ENCODE results near the gene DNAJC11. TPM values are rescaled to one million over a fixed set of nuclear protein-coding genes. Genes with fewer than 3 reads are reported as not detected.
A peak's percentile ranks its signal among the peaks of the same experiment; 100 is the strongest.

The DNAJC11 gene
- total and polyA plus RNA-seq, 2 experiments from 2014 or later = 28.9 to 40.6 TPM

DNA sequence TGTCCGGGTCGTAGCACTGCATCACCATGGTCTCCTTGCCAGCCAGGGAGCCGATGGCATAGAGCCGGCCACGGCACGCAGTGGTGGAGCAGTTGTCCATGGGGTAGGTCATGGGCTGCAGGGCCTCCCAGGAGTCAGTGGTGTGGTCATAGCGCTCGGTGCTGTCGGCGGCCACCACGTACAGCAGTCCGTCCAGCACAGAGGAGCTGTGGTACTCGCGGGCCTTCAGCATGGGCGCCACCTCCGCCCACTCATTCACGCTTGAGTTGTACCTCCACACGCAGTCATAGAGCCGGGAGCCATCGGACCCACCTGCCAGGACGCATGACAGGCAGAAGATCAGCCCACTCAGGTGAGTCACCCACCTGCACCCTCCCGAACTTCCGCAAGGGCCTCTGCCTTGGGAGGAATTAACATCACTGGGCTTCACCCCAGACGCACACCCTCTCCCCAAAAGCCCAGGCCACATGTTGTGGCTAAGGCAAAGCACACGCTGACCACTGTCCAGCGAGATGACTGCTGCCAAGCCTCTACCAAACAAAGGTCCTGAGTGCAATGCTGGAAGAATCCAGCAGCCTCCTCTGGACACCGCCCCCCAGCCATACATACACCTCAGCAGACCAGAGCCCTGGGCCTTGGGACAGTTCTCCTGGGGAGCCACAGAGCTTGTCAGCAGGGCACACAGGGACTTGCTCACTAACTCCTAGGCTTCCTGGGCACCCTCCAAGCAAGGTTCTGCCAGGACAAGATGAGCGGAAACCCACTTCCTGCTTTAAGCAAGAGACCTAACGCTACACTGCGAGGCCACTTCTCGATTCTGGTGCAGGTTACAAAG lies 102.3 kb downstream of the DNAJC11 start:
- Histone ChIP-seq H3K36me3 (ENCODE audit: low read depth) (peaks cover 22% of the 10 kb centered on the region), H3K4me1 (ENCODE audit: insufficient read depth) (peaks cover 17% of the 10 kb centered on the region), H3K4me3 (peak overlapping the region; percentile 87), H2AFZ (no peak overlapping the region), H3K9me3 (ENCODE audit: low read depth) (no peaks in the 10 kb centered on the region), H3K9me2 (ENCODE audit: insufficient read depth) (no peaks in the 10 kb centered on the region), H3K27me3 (replicated peaks; ENCODE audit: insufficient read depth) (no peaks in the 10 kb centered on the region), H3K27ac (peak overlapping the region; percentile 99), H3K4me2 (ENCODE audit: unreplicated experiment) (peak overlapping the region; percentile 86), H3K9ac (peak overlapping the region; percentile 97), H3K79me2 (ENCODE audit: insufficient read depth) (peaks cover 78% of the 10 kb centered on the region), H3F3A (ENCODE audit: insufficient read depth) (peaks cover 21% of the 10 kb centered on the region), H4K20me1 (ENCODE audit: insufficient read depth) (no peaks in the 10 kb centered on the region; the same call in 1 of the 2 replicates)
- in situ Hi-C loops (cut with MboI) = no loop called here
- DNase-seq = peak; percentile 48
- 75 to 79% methylated on average over 29 to 31 of the region's 31 CpGs for WGBS, 2 experiments (ENCODE audit: low coverage in 1 of 2, low lambda C conversion rate in 2 of 2, missing lambda C conversion rate in 2 of 2)
- TF ChIP-seq EZH2phosphoT487 (IDR thresholded peaks at IDR 0.05; ENCODE audit: insufficient read depth, low read depth) (no peak), EZH2 (IDR thresholded peaks at IDR 0.05; ENCODE audit: insufficient read depth, poor library complexity, severe bottlenecking) (no peak)

DNA sequence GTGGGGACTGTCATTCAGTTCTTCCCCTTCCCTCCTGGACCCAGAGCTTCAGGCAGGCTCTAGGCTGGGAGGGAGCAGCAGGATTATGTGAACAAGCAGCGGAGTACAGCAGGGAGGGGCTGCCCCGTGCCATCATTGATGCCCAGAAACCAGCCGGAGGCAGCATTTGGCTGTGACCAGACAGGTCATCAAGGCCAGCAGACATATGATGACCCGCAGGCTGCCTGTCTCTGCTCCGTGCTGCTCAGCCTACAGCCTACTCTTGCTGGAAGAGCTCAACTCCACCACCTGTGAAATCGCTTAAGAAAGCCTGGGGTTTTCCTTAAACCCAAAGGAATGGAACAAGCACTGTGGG lies 103.9 kb downstream of the DNAJC11 start:
- Histone ChIP-seq H3K9me2 (ENCODE audit: insufficient read depth) (no peaks in the 10 kb centered on the region), H3K4me3 (no peak overlapping the region), H3K79me2 (ENCODE audit: insufficient read depth) (peaks cover 94% of the 10 kb centered on the region), H3K9ac (no peak overlapping the region), H3K27ac (no peak overlapping the region), H3K36me3 (ENCODE audit: low read depth) (peaks cover 33% of the 10 kb centered on the region), H2AFZ (no peak overlapping the region), H4K20me1 (ENCODE audit: insufficient read depth) (no peaks in the 10 kb centered on the region; the same call in 1 of the 2 replicates), H3F3A (ENCODE audit: insufficient read depth) (peaks cover 8% of the 10 kb centered on the region), H3K9me3 (ENCODE audit: low read depth) (no peaks in the 10 kb centered on the region), H3K4me1 (ENCODE audit: insufficient read depth) (peaks cover 4% of the 10 kb centered on the region; the same call in 1 of the 2 replicates), H3K4me2 (ENCODE audit: unreplicated experiment) (no peak overlapping the region), H3K27me3 (replicated peaks; ENCODE audit: insufficient read depth) (no peaks in the 10 kb centered on the region)
- in situ Hi-C loops (cut with MboI) = no loop called here
- no peak for DNase-seq
- 84 to 91% methylated on average over 5 to 6 of the region's 6 CpGs for WGBS, 2 experiments (ENCODE audit: low coverage in 1 of 2, low lambda C conversion rate in 2 of 2, missing lambda C conversion rate in 2 of 2)
- TF ChIP-seq EZH2 (IDR thresholded peaks at IDR 0.05; ENCODE audit: insufficient read depth, poor library complexity, severe bottlenecking) (no peak), EZH2phosphoT487 (IDR thresholded peaks at IDR 0.05; ENCODE audit: insufficient read depth, low read depth) (no peak)

GRCh38 chr1:6596886-6597776 lies 104.5 kb downstream of the DNAJC11 start:
- Histone ChIP-seq H3K4me1 (ENCODE audit: insufficient read depth) (peaks cover 4% of the 10 kb centered on the region; the same call in 1 of the 2 replicates), H3K79me2 (ENCODE audit: insufficient read depth) (peaks cover 98% of the 10 kb centered on the region), H3K27me3 (replicated peaks; ENCODE audit: insufficient read depth) (no peaks in the 10 kb centered on the region), H3K36me3 (ENCODE audit: low read depth) (peaks cover 33% of the 10 kb centered on the region), H3K9ac (no peak overlapping the region), H4K20me1 (ENCODE audit: insufficient read depth) (no peaks in the 10 kb centered on the region; the same call in 1 of the 2 replicates), H3K9me2 (ENCODE audit: insufficient read depth) (no peaks in the 10 kb centered on the region), H3K9me3 (ENCODE audit: low read depth) (no peaks in the 10 kb centered on the region), H2AFZ (no peak overlapping the region), H3K4me2 (ENCODE audit: unreplicated experiment) (no peak overlapping the region), H3K27ac (no peak overlapping the region), H3F3A (ENCODE audit: insufficient read depth) (peaks cover 8% of the 10 kb centered on the region), H3K4me3 (no peak overlapping the region)
- in situ Hi-C loops (cut with MboI) = no loop called here
- no peak for TF ChIP-seq EZH2 (IDR thresholded peaks at IDR 0.05; ENCODE audit: insufficient read depth, poor library complexity, severe bottlenecking)
- TF ChIP-seq EZH2phosphoT487 (IDR thresholded peaks at IDR 0.05; ENCODE audit: insufficient read depth, low read depth) = no peak
- 88 to 89% methylated on average over 12 to 15 of the region's 15 CpGs for WGBS, 2 experiments (ENCODE audit: low coverage in 1 of 2, low lambda C conversion rate in 2 of 2, missing lambda C conversion rate in 2 of 2)
- no peak for DNase-seq

DNA sequence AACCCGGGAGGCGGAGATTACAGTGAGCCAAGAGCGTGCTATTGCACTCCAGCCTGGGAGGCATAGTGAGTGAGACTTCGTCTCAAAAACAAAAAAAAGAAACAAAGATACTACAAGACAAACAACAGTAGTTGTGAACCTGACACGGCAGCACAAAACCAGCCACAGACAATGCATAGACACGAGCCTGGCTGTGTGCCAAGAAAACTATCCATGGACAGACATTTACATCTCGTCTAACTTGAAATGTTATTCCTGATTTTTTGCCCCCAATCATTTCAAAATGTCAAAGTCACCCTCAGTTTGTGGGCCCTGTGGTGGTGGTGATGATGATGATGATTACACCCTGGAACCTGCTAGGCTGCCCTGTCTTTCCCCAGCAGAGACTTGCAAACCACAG lies 105.3 kb downstream of the DNAJC11 start:
- H3K9me2 ChIP-seq (ENCODE audit: insufficient read depth) = no peaks in the 10 kb centered on the region
- no peak overlapping the region for H3K9ac ChIP-seq
- H3K79me2 ChIP-seq (ENCODE audit: insufficient read depth) = peaks cover 98% of the 10 kb centered on the region
- peaks cover 33% of the 10 kb centered on the region for H3K36me3 ChIP-seq (ENCODE audit: low read depth)
- no peak overlapping the region for H3K27ac ChIP-seq
- peaks cover 4% of the 10 kb centered on the region; the same call in 1 of the 2 replicates for H3K4me1 ChIP-seq (ENCODE audit: insufficient read depth)
- no peak for DNase-seq
- no peak overlapping the region for H3K4me2 ChIP-seq (ENCODE audit: unreplicated experiment)
- no peaks in the 10 kb centered on the region; the same call in 1 of the 2 replicates for H4K20me1 ChIP-seq (ENCODE audit: insufficient read depth)
- H3K27me3 ChIP-seq (replicated peaks; ENCODE audit: insufficient read depth) = no peaks in the 10 kb centered on the region
- H3F3A ChIP-seq (ENCODE audit: insufficient read depth) = peaks cover 8% of the 10 kb centered on the region
- WGBS, 2 experiments (ENCODE audit: low coverage in 1 of 2, low lambda C conversion rate in 2 of 2, missing lambda C conversion rate in 2 of 2) = 65 to 66% methylated on average over 7 of the region's 7 CpGs
- TF ChIP-seq EZH2phosphoT487 (IDR thresholded peaks at IDR 0.05; ENCODE audit: insufficient read depth, low read depth) (no peak), EZH2 (IDR thresholded peaks at IDR 0.05; ENCODE audit: insufficient read depth, poor library complexity, severe bottlenecking) (no peak)
- no peaks in the 10 kb centered on the region for H3K9me3 ChIP-seq (ENCODE audit: low read depth)
- H2AFZ ChIP-seq = no peak overlapping the region
- in situ Hi-C loops (cut with MboI) = no loop called here
- no peak overlapping the region for H3K4me3 ChIP-seq
